Measurements from ENCODE around the gene NOL9.
A peak's percentile ranks its signal among the peaks of the same experiment; 100 is the strongest.
"Not testable (repeated sequence)": the region's sequence is repeated elsewhere in the genome, so short reads cannot be mapped to it uniquely, and the experiment has no call there.

NOL9 gene

GRCh38 chr1:6554031-6554906 is at the start of gene NOL9:
Gene NOL9, minus strand, starts transcription at chr1:6554513. Its CDS starts 11 bp downstream, at chr1:6554502.
- DNase-seq, result peak; percentile 83

- DNase-seq, result no peak
Measured at GRCh38 chr1:6603238-6603914, 49.1 kb upstream of the NOL9 start.

GRCh38 chr1:6602669-6603237 is 48.4 kb upstream of the NOL9 start, which contains the start of gene KLHL21:
Gene KLHL21, minus strand, starts transcription at chr1:6602869. Its CDS starts 52 bp downstream, at chr1:6602817.
- peak; percentile 76 for DNase-seq

GRCh38 chr1:6601923-6602668 is 47.8 kb upstream of the NOL9 start:
- no peak for DNase-seq

- DNase-seq, result peak; percentile 71
Measured at GRCh38 chr1:6601049-6601922, 47.0 kb upstream of the NOL9 start.

GRCh38 chr1:6600410-6601048 is 46.2 kb upstream of the NOL9 start:
- no peak for DNase-seq

GRCh38 chr1:6599991-6600390 is 45.7 kb upstream of the NOL9 start:
- not testable (repeated sequence) for DNase-seq

GRCh38 chr1:6599141-6599975 is 45.0 kb upstream of the NOL9 start:
- DNase-seq, result no peak

- DNase-seq, result no peak
Measured at GRCh38 chr1:6597777-6598131, 43.4 kb upstream of the NOL9 start.

GRCh38 chr1:6596886-6597776 is 42.8 kb upstream of the NOL9 start:
- DNase-seq, result no peak

GRCh38 chr1:6596351-6596750 is 42.0 kb upstream of the NOL9 start:
- DNase-seq, result no peak

- no peak for DNase-seq
Measured at GRCh38 chr1:6594977-6595740, 40.8 kb upstream of the NOL9 start.

GRCh38 chr1:6593810-6594209 is 39.5 kb upstream of the NOL9 start:
- DNase-seq, result no peak

- DNase-seq, result no peak
Measured at GRCh38 chr1:6592865-6593593, 38.7 kb upstream of the NOL9 start.

GRCh38 chr1:6592441-6592840 is 38.1 kb upstream of the NOL9 start:
- no peak for DNase-seq

- no peak for DNase-seq
Measured at GRCh38 chr1:6591644-6592043, 37.3 kb upstream of the NOL9 start.

- no peak for DNase-seq
Measured at GRCh38 chr1:6591222-6591621, 36.9 kb upstream of the NOL9 start.

- no peak for DNase-seq
Measured at GRCh38 chr1:6590046-6590445, 35.7 kb upstream of the NOL9 start.

Measured in GOT3 (cell line).